GM19043 (cell line): ENCODE results near the gene CLPTM1L.
A peak's percentile ranks its signal among the peaks of the same experiment; 100 is the strongest.
"Not testable (repeated sequence)": the region's sequence is repeated elsewhere in the genome, so short reads cannot be mapped to it uniquely, and the experiment has no call there.

ENCODE experiments used
- ATAC-seq: cut with Tn5 transposase; IDR thresholded peaks from one replicate; pipeline ENCODE4 v1.9.1; 2021; ENCODE audit warnings: low read depth; ENCODE audit not compliant: unreplicated experiment

Gene CLPTM1L

GRCh38 chr5:1380910-1381309, 36.0 kb upstream of the CLPTM1L start:
- ATAC-seq, result no peak

- peak; percentile 71 for ATAC-seq
Observed at GRCh38 chr5:1380011-1380817, 35.3 kb upstream of the CLPTM1L start.

GRCh38 chr5:1378866-1379659, 34.2 kb upstream of the CLPTM1L start:
- ATAC-seq, result no peak

GRCh38 chr5:1378096-1378495, 33.2 kb upstream of the CLPTM1L start:
- no peak for ATAC-seq

GRCh38 chr5:1376981-1377380, 32.1 kb upstream of the CLPTM1L start:
- no peak for ATAC-seq

- ATAC-seq, result no peak
Observed at GRCh38 chr5:1375871-1376810, 31.2 kb upstream of the CLPTM1L start.

- ATAC-seq, result no peak
Observed at GRCh38 chr5:1374679-1375055, 29.8 kb upstream of the CLPTM1L start.

GRCh38 chr5:1374030-1374678, 29.3 kb upstream of the CLPTM1L start:
- no peak for ATAC-seq

- not testable (repeated sequence) for ATAC-seq
Observed at GRCh38 chr5:1371972-1372342, 27.1 kb upstream of the CLPTM1L start.

GRCh38 chr5:1371218-1371971, 26.5 kb upstream of the CLPTM1L start:
- no peak for ATAC-seq

GRCh38 chr5:1370006-1370405, 25.1 kb upstream of the CLPTM1L start:
- no peak for ATAC-seq

GRCh38 chr5:1368756-1369155, 23.9 kb upstream of the CLPTM1L start:
- ATAC-seq, result no peak

GRCh38 chr5:1368236-1368635, 23.3 kb upstream of the CLPTM1L start:
- ATAC-seq, result no peak

- ATAC-seq, result no peak
Observed at GRCh38 chr5:1367149-1367548, 22.2 kb upstream of the CLPTM1L start.

GRCh38 chr5:1366514-1366913, 21.6 kb upstream of the CLPTM1L start:
- no peak for ATAC-seq

GRCh38 chr5:1364211-1364610, 19.3 kb upstream of the CLPTM1L start:
- ATAC-seq, result no peak

- ATAC-seq, result no peak
Observed at GRCh38 chr5:1363581-1363980, 18.7 kb upstream of the CLPTM1L start.

GRCh38 chr5:1363160-1363559, 18.3 kb upstream of the CLPTM1L start:
- ATAC-seq, result no peak

- ATAC-seq, result no peak
Observed at GRCh38 chr5:1362242-1363015, 17.5 kb upstream of the CLPTM1L start.
